Measurements from ENCODE around the gene TBC1D17.

Gene TBC1D17

DNA sequence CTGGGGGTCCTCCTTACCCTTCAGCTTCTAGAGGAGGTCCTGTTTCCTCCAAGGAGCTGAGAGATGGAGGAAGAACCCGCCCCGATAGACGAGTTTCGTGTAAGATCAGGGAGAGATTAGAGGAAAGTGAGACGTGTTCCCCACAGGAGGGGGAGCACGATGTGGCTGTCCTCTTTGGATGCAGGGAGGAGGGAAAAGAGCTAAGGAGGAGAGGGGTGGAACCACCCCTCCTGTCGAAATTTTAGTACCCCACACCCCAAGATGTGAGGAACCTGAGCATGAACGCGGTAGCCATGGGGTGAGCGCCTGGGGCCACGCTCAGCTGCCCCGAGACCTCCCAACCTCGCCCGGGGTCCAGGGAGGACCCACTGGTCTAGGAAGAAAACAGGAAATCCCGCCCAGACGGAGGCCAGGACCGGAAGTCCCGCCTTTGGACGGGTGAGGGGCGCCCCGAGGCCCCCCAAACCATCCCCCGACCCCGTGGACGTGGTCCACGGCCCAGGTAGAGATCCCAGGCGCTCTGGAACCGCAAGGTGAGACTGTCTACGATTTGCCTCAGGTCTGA lies 1.6 kb upstream of the TBC1D17 start:
- peak in 1 of 3 donors; percentile 32 for DNase-seq (ENCODE audit: low read depth in 2 of 3, low spot score in 1 of 3)

DNA sequence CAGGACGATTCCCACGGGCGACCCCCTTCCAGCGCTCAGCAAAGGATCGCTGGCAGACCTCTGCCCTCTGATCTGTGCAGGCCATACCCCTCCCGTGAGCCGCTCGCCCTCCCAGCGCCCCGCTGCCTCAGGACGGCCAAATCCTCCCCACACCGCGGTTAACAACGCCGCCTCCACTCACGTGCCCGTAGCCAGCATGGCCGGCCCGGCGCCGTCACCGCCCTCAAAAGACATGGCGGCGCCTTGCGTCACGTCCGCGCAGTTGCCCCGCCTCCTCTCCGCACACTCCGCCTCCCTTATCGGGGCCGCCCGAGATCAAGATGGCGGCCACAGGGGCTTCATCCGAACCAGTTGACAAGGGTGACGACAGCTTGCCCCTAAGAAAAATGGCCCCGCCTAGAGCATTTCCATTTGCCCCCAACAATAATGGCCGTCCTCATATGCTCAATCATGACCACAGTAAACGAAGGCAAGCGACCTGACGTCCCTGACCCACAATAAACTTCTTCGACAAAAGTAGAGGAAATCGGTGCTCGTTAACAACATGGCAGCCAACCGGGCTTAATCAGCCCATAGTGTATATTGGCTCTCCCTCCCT lies 981 bp upstream of the TBC1D17 start:
- DNase-seq (ENCODE audit: low read depth in 2 of 3, low spot score in 1 of 3) = peak; percentile 95 to 97 (median 97)

DNA sequence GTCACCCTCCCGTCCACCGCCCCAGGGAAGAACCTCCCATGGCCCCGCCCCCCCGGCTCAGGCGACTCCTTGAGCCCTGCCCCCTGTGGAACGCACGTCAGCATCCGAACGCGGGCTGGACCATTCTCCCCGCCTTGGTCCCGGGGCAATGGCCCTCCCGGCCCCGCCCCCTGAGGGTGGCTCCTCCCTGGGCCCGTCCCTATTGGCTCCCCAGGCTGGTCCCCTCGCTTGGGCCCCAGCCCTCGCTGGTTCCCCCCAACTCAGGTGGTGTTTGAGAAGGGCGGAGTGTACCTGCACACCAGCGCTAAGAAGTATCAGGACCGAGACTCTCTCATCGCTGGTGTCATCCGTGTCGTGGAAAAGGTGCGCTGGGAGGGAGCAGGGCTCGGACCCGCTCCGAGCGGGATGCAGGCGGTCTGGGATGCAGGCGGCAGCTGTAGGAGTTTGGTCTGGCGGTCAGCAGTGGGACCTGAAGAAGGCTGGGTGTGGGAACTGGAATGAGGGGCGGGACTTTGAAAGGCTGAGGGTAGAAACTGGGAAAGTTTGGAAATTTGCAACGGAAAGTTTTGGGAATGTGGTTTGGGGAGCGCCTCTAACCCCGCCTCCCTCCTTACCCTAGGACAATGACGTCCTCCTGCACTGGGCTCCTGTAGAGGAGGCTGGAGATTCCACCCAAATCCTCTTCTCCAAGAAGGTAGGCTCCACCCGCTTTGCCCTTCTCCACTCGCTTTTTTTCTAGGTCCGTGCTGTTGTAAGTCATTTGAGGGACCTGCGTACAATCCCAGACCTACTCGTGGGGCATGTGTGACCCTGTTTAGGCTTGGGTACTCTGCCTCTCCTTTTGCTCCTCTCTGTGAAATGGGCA lies 609 bp downstream of the TBC1D17 start:
- DNase-seq (ENCODE audit: low read depth in 2 of 3, low spot score in 1 of 3) = peak; percentile 98 to 99 (median 98)

DNA sequence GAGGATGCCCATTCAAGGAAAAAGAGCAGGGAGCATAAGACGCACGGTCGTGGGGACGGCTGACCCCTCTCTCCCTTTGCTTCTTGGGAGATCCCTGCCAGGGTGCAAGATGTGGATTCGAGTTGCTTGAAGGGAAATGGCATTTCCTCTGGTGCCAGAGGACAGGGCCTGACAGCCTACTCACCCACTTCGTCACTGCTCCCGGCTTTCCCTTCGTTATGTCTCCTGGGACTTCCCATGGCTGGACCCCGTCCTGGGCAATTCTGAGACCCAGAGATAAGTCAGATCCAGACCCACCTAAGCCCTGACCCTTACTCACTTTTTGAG lies 1.2 kb downstream of the TBC1D17 start:
- no peak for DNase-seq (ENCODE audit: low read depth in 2 of 3, low spot score in 1 of 3)

DNA sequence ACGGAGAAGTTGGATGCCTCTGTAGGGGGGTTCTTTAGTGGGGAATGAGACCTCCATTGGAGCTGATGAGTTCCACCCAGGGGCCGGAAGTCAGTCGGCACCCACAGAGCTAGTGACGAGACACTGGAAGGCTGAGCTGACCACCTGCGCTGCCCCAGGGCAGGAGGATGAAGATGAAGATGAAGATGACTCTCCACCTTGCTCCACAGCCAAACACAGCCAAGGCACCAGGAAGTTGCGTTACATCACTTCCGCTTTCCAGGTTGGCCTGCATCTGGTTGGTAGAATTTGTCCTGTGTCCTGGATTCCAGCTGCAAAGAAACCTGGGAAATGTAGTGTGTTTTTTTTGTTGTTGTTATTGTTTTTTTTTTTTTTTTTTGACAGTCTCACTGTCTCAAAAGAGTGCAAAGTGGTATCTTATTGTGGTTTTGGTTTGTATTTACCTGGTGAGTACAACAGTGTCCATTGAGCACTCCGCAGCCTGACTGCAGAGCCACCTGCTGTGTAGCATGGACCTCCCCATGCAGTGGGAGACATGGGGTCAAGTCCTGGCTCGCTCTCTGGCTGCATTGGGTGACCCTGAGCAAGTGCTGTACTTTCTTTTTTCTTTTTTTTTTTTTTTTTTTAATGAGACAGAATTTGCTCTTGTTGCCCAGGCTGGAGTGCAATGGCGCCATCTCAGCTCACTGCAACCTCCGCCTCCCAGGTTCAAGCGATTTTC lies 1.9 kb downstream of the TBC1D17 start:
- no peak for DNase-seq (ENCODE audit: low read depth in 2 of 3, low spot score in 1 of 3)

DNA sequence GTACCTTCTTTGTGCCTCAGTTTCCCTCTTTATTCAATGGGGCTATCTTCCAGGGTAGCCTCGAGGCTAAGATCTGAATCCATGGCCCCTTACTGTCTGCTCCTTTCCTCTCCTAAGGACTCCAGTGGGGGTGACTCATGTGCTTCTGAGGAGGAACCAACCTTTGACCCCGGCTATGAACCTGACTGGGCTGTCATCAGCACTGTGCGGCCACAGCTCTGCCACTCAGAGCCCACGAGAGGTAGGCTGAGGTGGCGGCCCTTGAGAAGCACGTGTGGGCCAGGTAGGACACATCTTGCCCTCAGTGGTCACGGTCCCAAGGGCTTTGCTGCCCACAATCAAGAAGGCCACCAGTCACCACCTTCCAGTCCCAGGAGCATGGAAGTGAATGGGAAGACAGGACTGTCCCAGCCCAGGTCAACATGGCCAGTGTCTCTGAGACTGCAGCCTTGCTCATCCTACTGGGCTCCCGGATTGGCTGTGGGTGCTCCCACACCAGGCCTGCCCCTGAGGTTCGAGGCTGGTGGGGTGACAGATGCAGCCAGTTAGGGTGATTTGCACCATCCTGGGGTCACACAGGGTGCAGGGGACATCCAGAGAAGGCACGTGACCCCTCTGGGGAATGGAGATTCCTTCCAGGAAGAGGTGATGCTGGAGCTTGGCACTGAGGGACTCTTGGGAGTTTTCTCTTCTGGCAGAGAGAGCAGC lies 2.8 kb downstream of the TBC1D17 start:
- DNase-seq (ENCODE audit: low read depth in 2 of 3, low spot score in 1 of 3) = no peak

DNA sequence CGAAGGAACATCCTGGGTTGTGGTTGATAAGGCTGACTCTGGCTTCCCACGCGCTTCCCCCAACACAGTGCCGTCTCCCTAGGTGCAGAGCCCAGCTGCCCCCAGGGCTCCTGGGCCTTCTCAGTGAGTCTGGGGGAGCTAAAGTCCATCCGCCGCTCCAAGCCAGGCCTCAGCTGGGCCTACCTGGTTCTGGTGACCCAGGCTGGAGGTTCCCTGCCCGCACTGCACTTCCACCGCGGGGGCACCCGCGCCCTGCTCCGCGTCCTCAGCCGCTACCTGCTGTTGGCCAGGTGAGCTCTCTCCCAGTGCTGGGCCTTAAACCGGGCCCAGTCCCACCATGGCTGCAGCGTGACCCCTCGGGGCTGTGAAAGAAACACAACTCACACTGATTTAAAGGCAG lies 3.7 kb downstream of the TBC1D17 start:
- no peak for DNase-seq (ENCODE audit: low read depth in 2 of 3, low spot score in 1 of 3)

DNA sequence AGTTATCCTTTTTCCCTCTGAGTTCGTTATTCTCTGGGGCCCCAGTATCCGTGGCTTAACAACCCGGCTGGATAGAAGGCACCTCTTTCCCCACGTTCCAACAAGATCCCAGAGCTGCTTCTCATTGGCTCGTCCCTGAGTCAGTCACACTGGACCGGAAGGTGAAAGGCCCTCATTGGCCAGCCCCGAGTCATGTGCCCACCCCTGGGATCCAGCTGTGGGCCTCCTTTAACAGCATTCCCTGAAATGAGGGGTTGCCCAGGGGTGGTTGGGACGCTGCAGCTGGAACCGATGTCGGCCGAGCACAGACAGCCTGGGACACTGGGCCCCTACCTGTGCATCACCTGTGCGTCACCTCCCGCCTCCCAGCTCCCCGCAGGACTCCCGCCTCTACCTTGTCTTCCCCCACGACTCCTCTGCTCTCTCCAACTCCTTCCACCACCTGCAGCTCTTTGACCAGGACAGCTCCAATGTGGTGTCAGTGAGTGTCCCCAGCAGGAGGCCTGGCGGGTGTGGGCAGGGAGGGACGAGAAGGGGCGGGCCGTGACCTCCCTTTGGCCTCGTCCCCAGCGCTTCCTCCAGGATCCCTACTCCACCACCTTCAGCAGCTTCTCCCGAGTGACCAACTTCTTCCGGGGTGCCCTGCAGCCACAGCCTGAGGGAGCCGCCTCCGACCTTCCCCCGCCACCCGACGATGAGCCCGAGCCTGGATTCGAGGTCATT lies 4.3 kb downstream of the TBC1D17 start:
- DNase-seq (ENCODE audit: low read depth in 2 of 3, low spot score in 1 of 3) = no peak

DNA sequence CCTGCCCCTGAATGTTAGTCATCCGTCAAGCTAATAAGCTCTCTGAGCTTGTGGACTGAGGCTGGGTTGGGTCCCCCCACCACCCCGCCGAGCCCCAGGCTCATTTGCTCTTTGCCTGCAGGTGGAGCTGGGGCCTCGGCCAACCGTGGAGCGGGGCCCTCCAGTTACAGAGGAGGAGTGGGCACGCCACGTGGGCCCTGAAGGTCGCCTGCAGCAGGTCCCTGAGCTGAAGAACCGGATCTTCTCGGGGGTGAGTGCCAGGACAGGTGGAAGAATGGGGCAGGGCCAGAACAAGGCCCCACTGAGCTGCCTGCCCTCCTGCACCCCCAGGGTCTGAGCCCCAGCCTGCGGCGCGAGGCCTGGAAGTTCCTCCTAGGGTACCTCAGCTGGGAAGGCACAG lies 5.1 kb downstream of the TBC1D17 start:
- no peak for DNase-seq (ENCODE audit: low read depth in 2 of 3, low spot score in 1 of 3)

DNA sequence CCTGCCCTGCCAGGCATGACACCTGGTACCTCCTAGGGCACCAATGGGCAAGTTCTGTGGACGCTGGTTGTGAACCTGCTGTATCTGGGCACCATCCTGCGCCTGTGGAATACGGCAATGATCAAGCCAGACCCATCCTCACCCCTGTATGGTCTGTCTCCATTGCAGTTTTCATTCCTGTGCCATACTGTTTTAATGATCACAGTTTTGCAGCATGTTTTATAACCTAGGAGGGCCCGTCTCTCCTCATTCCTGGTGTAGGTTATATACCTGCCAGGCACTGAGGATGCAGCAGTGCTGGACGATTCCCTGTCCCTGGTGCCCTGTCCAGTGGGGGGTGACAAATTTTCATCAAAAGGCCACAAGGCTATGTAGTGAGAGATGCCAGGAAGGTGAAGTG lies 5.6 kb downstream of the TBC1D17 start:
- DNase-seq (ENCODE audit: low read depth in 2 of 3, low spot score in 1 of 3) = no peak

DNA sequence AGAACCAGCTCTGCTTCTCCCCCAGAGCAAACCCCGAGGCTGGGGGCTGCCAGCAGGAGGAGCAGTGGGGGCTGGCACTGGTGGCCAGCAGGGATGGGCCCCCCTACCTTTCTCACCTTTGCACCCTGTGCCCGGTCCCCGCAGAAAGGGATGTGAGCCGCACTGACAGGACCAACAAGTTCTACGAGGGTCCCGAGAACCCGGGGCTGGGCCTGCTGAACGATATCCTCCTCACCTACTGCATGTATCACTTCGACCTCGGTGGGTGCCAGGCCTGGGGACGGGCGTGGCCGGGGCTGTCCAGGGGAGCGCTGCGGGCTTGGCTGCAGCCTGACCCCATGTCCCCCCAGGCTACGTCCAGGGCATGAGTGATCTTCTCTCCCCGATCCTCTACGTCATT lies 6.6 kb downstream of the TBC1D17 start:
- no peak for DNase-seq (ENCODE audit: low read depth in 2 of 3, low spot score in 1 of 3)

DNA sequence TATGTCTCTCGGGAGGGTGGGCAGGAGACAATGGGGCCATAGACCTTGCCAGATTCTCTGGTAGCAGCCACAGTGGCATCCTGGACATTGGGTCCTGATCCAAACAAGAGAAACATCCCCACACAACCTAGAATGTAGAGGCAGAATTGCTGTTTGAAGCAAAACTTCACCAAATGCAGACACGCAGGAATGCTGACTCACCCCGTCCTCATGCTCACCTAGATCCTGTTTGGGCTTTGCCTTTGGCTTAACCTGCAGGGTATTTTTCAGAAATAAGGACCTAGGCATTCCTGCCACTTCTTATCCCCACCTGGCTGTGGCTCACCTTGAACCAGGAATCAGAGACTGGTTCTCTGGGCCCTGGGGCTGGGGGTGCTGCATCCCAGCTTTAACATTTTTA lies 7.3 kb downstream of the TBC1D17 start:
- no peak for DNase-seq (ENCODE audit: low read depth in 2 of 3, low spot score in 1 of 3)

DNA sequence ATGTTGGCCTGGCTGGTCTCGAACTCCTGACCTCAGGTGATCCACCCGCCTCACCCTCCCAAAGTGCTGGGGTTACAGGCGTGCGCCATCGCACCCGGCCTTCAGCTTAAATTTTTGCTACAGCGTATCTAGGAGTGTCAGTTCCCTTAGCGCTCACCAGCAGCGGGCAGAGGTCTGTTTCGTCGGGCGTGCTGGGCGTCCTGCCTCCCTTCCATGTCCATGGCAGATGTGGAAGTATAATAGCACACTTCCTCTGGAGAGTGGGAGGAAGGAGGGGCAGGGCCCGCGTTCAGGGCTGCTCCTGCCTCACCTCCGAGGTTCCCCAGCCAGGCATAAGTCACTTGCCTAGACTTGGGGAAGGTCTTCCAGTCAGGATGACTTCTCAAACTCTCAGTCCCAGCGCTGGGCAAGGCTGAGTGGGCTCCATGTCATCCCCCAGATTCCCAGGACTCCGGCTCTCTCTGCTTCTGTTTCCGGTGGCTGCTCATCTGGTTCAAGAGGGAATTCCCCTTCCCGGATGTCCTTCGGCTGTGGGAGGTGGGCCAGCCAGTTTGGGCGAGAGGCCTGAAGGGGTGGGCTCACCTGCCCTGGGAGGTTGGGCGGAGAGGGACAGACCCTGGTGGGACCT lies 9.6 kb downstream of the TBC1D17 start:
- DNase-seq (ENCODE audit: low read depth in 2 of 3, low spot score in 1 of 3) = no peak

DNA sequence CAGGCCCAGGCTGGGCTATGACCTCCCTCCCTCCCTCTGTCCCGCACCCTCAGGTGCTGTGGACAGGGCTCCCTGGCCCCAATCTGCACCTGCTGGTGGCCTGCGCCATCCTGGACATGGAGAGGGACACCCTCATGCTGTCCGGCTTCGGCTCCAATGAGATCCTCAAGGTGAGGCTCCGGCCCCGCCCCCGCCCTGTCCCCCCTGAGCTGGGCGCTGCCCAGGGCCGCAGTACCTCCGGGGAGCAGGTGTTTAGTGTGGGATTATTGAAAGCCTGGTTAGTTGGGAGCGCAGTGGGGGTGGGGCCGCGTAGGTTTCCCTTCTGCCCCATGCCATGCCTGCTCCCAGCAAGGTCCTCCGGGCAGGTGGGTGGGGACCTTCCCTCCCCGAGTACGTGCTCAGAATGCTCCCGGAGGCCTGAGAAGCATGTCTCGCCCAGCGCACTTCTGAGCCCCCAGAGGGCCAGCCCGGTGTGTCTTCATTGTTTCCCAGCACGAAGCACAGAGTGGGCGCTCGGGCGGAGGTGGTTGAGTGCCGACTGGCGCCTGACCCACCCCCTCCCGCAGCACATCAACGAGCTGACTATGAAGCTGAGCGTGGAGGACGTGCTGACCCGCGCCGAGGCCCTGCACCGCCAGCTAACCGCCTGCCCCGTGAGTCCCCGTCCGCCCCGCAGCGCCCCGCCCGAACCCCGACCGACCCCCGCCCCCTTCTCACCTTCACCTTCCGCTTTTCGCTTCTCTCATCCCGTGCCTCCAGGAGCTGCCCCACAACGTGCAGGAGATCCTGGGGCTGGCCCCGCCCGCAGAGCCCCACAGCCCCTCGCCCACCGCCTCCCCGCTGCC lies 10.4 kb downstream of the TBC1D17 start:
- DNase-seq (ENCODE audit: low read depth in 2 of 3, low spot score in 1 of 3) = no peak

DNA sequence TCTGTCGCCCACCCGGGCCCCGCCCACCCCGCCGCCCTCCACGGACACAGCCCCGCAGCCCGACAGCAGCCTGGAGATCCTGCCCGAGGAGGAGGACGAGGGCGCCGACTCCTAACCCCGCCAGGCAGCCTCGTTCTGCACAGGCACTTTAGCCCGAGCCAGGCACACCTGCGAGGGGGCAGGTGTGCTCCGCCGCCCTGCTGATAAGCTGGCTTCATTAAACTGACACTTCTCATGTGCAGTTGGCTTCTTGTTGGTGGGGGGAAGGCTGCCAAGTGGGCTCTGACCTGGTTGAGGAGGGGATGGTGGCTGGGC lies 11.0 kb downstream of the TBC1D17 start:
- no peak for DNase-seq (ENCODE audit: low read depth in 2 of 3, low spot score in 1 of 3)

DNA sequence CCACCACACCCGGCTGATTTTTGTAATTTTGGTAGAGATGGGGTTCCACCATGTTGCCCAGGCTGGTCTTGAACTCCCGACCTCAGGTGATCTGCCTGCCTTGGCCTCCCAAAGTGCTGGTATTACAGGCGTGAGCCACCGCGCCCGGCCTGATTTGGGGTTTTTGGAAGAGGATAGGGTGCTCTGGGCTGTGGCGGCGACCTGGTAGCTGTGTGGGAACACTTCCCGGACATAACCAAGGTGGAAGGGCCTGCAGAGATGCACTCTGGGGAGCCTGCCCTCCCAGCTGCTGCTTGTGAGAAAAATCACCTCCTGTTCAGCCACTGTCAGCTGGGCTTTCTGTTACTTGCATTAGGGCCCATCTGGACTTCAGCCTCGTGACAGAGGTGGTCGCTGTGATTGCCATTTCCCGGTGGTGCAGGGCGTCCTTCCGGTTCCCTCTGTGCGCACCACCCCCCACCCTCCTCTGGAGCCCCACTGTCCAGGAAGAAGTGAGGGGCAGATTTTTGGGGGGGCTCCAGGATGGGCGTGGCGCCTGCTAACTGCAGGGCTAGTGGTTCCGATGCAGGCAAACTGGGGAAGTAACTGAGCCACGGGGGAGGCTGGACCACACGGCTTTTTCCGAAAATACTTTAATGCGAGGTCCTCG lies 11.7 kb downstream of the TBC1D17 start:
- DNase-seq (ENCODE audit: low read depth in 2 of 3, low spot score in 1 of 3) = no peak

DNA sequence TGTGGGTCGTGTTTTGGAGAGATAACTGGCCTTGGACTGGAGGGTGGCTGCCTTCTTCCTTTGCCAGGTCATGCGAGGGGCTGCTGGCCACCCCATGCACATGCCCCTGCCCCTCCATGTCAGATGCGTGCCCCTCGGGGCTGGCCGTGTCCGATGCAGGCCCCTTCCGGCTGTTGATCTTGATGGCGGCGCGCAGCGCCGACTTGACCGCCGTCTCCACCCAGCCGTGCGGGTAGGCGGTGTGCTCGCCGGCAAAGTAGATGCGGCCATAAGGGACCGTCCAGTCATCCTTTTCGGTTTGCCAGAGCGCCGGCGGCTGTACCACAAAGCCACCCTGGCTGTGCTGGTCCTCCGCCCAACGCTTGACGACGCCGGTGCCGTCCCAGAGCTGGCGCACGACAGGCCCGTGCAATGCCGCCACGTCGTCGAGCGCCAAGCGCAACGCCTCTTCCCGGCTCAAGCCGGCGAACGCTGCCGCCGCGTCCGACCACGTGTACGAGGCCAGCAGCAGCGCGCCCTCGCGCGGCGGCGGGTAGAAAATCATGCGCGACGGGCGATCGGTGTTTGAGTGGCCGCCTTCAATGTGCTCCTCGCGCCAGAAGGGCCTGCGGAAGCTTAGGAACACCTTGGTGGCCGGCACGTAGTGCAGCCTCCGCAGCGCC lies 12.3 kb downstream of the TBC1D17 start:
- peak; percentile 60 to 74 (median 72) for DNase-seq (ENCODE audit: low read depth in 2 of 3, low spot score in 1 of 3)

Measured in stimulated activated CD4-positive, alpha-beta T cell treated with anti-CD3 and anti-CD28 coated beads, Interleukin-12 subunit alpha, Interleukin-12 subunit beta, amount 100 ng/mL, for 48 hours (primary cell).